HepG2 (cell line): ENCODE results near the gene MRE11. TPM values are rescaled to one million over a fixed set of nuclear protein-coding genes. Genes with fewer than 3 reads are reported as not detected.

ENCODE experiments used
- ARID5B ChIP-seq: IDR thresholded peaks from 2 replicates; pipeline ENCODE4 v1.4.0; 2020; ENCODE audit warnings: mild to moderate bottlenecking, missing genetic modification reagents
- CCDC6 ChIP-seq: sonication (generic); formaldehyde crosslinking; IDR thresholded peaks from 2 replicates; pipeline ENCODE4 v1.8.1; 2022; ENCODE audit warnings: mild to moderate bottlenecking, missing genetic modification reagents, moderate library complexity
- CEBPB ChIP-seq: IDR thresholded peaks from 2 replicates; pipeline ENCODE4 v1.6.1; 2011; ENCODE audit warnings: low read depth, low read length, improper control_type of control experiment, borderline replicate concordance
- EP300 ChIP-seq, 3 experiments: sonication (generic) in 1 of 3; formaldehyde crosslinking in 1 of 3; IDR thresholded peaks; 2 replicates each; pipeline versions ENCODE4 v1.5.1 to v1.6.1; 2011 to 2020; ENCODE audit warnings: low read depth in 2 of 3, low read length in 2 of 3, borderline replicate concordance in 1 of 3, improper control_type of control experiment in 1 of 3, mild to moderate bottlenecking in 1 of 3, missing genetic modification reagents in 1 of 3, moderate library complexity in 1 of 3
- FOXA1 ChIP-seq, 2 experiments: fragments of 450-650 bp in 1 of 2; sonication (generic) in 1 of 2; formaldehyde crosslinking in 1 of 2; IDR thresholded peaks; 2 replicates each; pipeline versions ENCODE4 v1.4.0 to v1.6.1; 2016 to 2020; ENCODE audit warnings: missing genetic modification reagents in 1 of 2
- FOXA3 ChIP-seq: IDR thresholded peaks from 2 replicates; pipeline ENCODE4 v1.6.1; 2016; ENCODE audit warnings: missing genetic modification reagents, missing compliant biosample characterization
- KDM5B ChIP-seq: sonication (generic); formaldehyde crosslinking; IDR thresholded peaks from 2 replicates; pipeline ENCODE4 v1.4.0; 2020; ENCODE audit warnings: missing genetic modification reagents, mild to moderate bottlenecking, borderline replicate concordance
- MAFG ChIP-seq: sonication (generic); formaldehyde crosslinking; IDR thresholded peaks from 2 replicates; pipeline ENCODE4 v1.5.1; 2020; ENCODE audit warnings: mild to moderate bottlenecking, missing genetic modification reagents
- NFKB2 ChIP-seq: sonication (generic); formaldehyde crosslinking; IDR thresholded peaks from 2 replicates; pipeline ENCODE4 v1.4.0; 2020; ENCODE audit warnings: missing genetic modification reagents, borderline replicate concordance
- PCBP1 ChIP-seq: fragments of 200-400 bp; formaldehyde crosslinking; IDR thresholded peaks from 2 replicates; pipeline ENCODE4 v1.6.1; 2017; ENCODE audit warnings: mild to moderate bottlenecking, low read depth, low read length, borderline replicate concordance
- POGZ ChIP-seq: sonication (generic); formaldehyde crosslinking; IDR thresholded peaks from 2 replicates; pipeline ENCODE4 v1.4.0; 2020; ENCODE audit warnings: mild to moderate bottlenecking, missing genetic modification reagents
- TBL1XR1 ChIP-seq: fragments of 150-350 bp; IDR thresholded peaks from 2 replicates; pipeline ENCODE4 v1.6.1; 2014; ENCODE audit warnings: borderline replicate concordance, low read length; ENCODE audit not compliant: partially characterized antibody
- TBX3 ChIP-seq: fragments of 450-650 bp; IDR thresholded peaks from 2 replicates; pipeline ENCODE4 v1.6.1; 2017; ENCODE audit warnings: antibody characterized with exemption, mild to moderate bottlenecking, inconsistent platforms, borderline replicate concordance
- ZKSCAN8 ChIP-seq: IDR thresholded peaks from 2 replicates; pipeline ENCODE4 v1.6.1; 2016; ENCODE audit warnings: borderline replicate concordance, missing genetic modification reagents, missing compliant biosample characterization
- ZSCAN25 ChIP-seq: sonication (generic); formaldehyde crosslinking; IDR thresholded peaks from 2 replicates; pipeline ENCODE4 v1.8.0; 2022; ENCODE audit warnings: mild to moderate bottlenecking, missing genetic modification reagents
- polyA plus RNA-seq, 8 experiments: library from polyadenylated mRNA; depleted of rRNA in 3 of 8; stranded (reverse) in 7 of 8; unstranded in 1 of 8; fragments of >200 nt; fragmentation: Illumina TruSeq in 4 of 8; extraction: Trizol in 4 of 8; gene quantifications; 2 replicates each; pipeline versions ENCODE4 v1.2.1 to v1.2.3, GENCODE V29; 2011 to 2016; ENCODE audit warnings: low read depth in 4 of 8, missing spikeins in 1 of 8, mixed read lengths in 1 of 8; ENCODE audit not compliant: insufficient read depth in 1 of 8
- total RNA-seq, 5 experiments: library from RNA; depleted of rRNA; stranded (reverse); fragments of >200 nt; fragmentation: Illumina TruSeq; extraction: Trizol; gene quantifications; 2 replicates each; pipeline ENCODE4 v1.2.3, GENCODE V29; 2016; ENCODE audit warnings: low read depth in 1 of 5
- TF ChIP-seq, protein P1 (sequence below): sonication (generic); formaldehyde crosslinking; IDR thresholded peaks from 2 replicates; pipeline ENCODE4 v1.5.0; 2020; ENCODE audit warnings: mild to moderate bottlenecking, missing genetic modification reagents, moderate library complexity
- TF ChIP-seq, protein P2 (sequence below): IDR thresholded peaks from 2 replicates; pipeline ENCODE4 v1.6.1; 2012; ENCODE audit warnings: low read depth, low read length, improper control_type of control experiment
- TF ChIP-seq, protein P3 (sequence below): sonication (generic); formaldehyde crosslinking; IDR thresholded peaks from 2 replicates; pipeline ENCODE4 v1.4.0; 2020; ENCODE audit warnings: low read depth, missing genetic modification reagents

MRE11 gene
- total and polyA plus RNA-seq, 2 of the 13 experiments (the other 11 are each of a cell fraction or from before 2014, with no cell fraction given), result 7.2 to 37.3 TPM

GRCh38 chr11:94449437-94449836 lies 44.2 kb downstream of the MRE11 start (continued):
- TF ChIP-seq TBL1XR1 (no peak), POGZ (CRISPR knock-in tag) (no peak), ZKSCAN8 (CRISPR knock-in tag) (no peak), EP300 (IDR thresholded peaks at IDR 0.05; ENCODE audit: low read depth in 2 of 2, low read length in 2 of 2) (peak in 1 of 2 experiments; percentile 64; a peak in 2 of 4 replicates), EP300 (CRISPR knock-in tag; IDR thresholded peaks at IDR 0.05; ENCODE audit: borderline replicate concordance) (no peak), ZSCAN25 (no peak), PCBP1 (no peak), CEBPB (peak; percentile 94), NFKB2 (CRISPR knock-in tag) (no peak), FOXA1 (IDR thresholded peaks at IDR 0.05) (peak; percentile 18; the same call in 1 of the 2 replicates), FOXA1 (CRISPR knock-in tag; IDR thresholded peaks at IDR 0.05) (peak; percentile 68), CCDC6 (no peak), KDM5B (CRISPR knock-in tag) (no peak), ARID5B (CRISPR knock-in tag) (0 out of 2 replicates have a peak, but pooled peaks have one; percentile 19), FOXA3 (peak; percentile 55; the same call in 1 of the 2 replicates), MAFG (CRISPR knock-in tag) (no peak), TBX3 (0 out of 2 replicates have a peak, but pooled peaks have one; percentile 24)
- TF ChIP-seq, protein P1, sequence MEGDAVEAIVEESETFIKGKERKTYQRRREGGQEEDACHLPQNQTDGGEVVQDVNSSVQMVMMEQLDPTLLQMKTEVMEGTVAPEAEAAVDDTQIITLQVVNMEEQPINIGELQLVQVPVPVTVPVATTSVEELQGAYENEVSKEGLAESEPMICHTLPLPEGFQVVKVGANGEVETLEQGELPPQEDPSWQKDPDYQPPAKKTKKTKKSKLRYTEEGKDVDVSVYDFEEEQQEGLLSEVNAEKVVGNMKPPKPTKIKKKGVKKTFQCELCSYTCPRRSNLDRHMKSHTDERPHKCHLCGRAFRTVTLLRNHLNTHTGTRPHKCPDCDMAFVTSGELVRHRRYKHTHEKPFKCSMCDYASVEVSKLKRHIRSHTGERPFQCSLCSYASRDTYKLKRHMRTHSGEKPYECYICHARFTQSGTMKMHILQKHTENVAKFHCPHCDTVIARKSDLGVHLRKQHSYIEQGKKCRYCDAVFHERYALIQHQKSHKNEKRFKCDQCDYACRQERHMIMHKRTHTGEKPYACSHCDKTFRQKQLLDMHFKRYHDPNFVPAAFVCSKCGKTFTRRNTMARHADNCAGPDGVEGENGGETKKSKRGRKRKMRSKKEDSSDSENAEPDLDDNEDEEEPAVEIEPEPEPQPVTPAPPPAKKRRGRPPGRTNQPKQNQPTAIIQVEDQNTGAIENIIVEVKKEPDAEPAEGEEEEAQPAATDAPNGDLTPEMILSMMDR (CRISPR knock-in tag), result no peak
- TF ChIP-seq, protein P2, sequence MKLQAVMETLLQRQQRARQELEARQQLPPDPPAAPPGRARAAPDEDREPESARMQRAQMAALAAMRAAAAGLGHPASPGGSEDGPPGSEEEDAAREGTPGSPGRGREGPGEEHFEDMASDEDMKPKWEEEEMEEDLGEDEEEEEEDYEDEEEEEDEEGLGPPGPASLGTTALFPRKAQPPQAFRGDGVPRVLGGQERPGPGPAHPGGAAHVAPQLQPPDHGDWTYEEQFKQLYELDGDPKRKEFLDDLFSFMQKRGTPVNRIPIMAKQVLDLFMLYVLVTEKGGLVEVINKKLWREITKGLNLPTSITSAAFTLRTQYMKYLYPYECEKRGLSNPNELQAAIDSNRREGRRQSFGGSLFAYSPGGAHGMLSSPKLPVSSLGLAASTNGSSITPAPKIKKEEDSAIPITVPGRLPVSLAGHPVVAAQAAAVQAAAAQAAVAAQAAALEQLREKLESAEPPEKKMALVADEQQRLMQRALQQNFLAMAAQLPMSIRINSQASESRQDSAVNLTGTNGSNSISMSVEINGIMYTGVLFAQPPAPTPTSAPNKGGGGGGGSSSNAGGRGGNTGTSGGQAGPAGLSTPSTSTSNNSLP, result peak; percentile 45; the same call in 1 of the 2 replicates
- TF ChIP-seq, protein P3, sequence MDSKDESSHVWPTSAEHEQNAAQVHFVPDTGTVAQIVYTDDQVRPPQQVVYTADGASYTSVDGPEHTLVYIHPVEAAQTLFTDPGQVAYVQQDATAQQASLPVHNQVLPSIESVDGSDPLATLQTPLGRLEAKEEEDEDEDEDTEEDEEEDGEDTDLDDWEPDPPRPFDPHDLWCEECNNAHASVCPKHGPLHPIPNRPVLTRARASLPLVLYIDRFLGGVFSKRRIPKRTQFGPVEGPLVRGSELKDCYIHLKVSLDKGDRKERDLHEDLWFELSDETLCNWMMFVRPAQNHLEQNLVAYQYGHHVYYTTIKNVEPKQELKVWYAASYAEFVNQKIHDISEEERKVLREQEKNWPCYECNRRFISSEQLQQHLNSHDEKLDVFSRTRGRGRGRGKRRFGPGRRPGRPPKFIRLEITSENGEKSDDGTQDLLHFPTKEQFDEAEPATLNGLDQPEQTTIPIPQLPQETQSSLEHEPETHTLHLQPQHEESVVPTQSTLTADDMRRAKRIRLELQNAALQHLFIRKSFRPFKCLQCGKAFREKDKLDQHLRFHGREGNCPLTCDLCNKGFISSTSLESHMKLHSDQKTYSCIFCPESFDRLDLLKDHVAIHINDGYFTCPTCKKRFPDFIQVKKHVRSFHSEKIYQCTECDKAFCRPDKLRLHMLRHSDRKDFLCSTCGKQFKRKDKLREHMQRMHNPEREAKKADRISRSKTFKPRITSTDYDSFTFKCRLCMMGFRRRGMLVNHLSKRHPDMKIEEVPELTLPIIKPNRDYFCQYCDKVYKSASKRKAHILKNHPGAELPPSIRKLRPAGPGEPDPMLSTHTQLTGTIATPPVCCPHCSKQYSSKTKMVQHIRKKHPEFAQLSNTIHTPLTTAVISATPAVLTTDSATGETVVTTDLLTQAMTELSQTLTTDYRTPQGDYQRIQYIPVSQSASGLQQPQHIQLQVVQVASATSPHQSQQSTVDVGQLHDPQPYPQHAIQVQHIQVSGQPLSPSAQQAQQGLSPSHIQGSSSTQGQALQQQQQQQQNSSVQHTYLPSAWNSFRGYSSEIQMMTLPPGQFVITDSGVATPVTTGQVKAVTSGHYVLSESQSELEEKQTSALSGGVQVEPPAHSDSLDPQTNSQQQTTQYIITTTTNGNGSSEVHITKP (CRISPR knock-in tag), result peak; percentile 89
